Progenitor cell of endocrine pancreas (in vitro differentiated cells): ENCODE measurements around the gene ATL2. TPM values are rescaled to one million over a fixed set of nuclear protein-coding genes. Genes with fewer than 3 reads are reported as not detected.
"Not testable (repeated sequence)": the region's sequence is repeated elsewhere in the genome, so short reads cannot be mapped to it uniquely, and the experiment has no call there.

Experiments used
- DNase-seq: peaks from one replicate; pipeline ENCODE4 v3.0.0; 2021; ENCODE audit warnings: low spot score; ENCODE audit not compliant: unreplicated experiment
- H3K27ac Mint-ChIP-seq: 2 replicates; pipeline ENCODE4 v1.8.0; 2021; ENCODE audit warnings: mild to moderate bottlenecking, moderate library complexity, mixed read lengths
- H3K27me3 Mint-ChIP-seq: 2 replicates; pipeline ENCODE4 v1.8.0; 2021; ENCODE audit warnings: mixed read lengths
- H3K36me3 Mint-ChIP-seq: 2 replicates; pipeline ENCODE4 v1.8.0; 2022; ENCODE audit warnings: mixed read lengths; ENCODE audit not compliant: insufficient read depth
- H3K4me1 Mint-ChIP-seq: 2 replicates; pipeline ENCODE4 v1.8.0; 2021; ENCODE audit warnings: low read depth, mixed read lengths
- H3K4me3 Mint-ChIP-seq: 2 replicates; pipeline ENCODE4 v1.8.0; 2021; ENCODE audit warnings: low read depth, mild to moderate bottlenecking, moderate library complexity, mixed read lengths
- H3K9me3 Mint-ChIP-seq: 2 replicates; pipeline ENCODE4 v1.8.0; 2021; ENCODE audit warnings: low read depth, mixed read lengths
- total RNA-seq: library from RNA; stranded (reverse); gene quantifications from 2 replicates; pipeline ENCODE4 v1.2.1, GENCODE V29; 2021
- TF ChIP-seq, protein P1 (sequence below): fragments of 200-600 bp; sonication (generic); IDR thresholded peaks from one replicate; pipeline ENCODE4 v1.5.0; 2021; ENCODE audit warnings: antibody characterized with exemption, mild to moderate bottlenecking; ENCODE audit not compliant: unreplicated experiment

Gene ATL2
- total RNA-seq, 1 donor from 2014 or later, result 56.0 TPM

DNA sequence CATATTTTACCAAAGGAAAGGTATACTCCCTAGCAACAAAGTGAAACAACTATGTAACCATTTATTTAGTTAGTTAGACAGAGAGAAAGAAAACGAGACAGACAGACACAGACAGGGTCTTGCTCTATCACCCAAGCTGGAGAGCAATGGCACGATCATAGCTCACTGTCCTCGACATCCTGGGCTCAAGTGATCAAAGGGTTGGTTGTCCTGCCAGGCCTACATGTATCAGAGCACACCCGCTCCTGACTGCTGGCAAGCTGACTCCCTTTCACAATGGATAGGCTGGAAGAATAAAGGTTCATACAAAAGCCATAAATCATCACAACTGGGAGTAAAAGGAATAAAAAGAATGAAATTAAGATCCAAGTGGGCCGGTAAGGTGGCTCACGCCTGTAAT, 53.5 kb downstream of the ATL2 start:
- Mint-ChIP-seq H3K27ac (peak overlapping the region; percentile 54), H3K9me3 (peaks cover 1% of the 10 kb centered on the region), H3K4me3 (no peak overlapping the region), H3K36me3 (peaks cover 3% of the 10 kb centered on the region), H3K4me1 (peaks cover 20% of the 10 kb centered on the region), H3K27me3 (no peaks in the 10 kb centered on the region)
- DNase-seq, result no peak
- TF ChIP-seq, protein P1, sequence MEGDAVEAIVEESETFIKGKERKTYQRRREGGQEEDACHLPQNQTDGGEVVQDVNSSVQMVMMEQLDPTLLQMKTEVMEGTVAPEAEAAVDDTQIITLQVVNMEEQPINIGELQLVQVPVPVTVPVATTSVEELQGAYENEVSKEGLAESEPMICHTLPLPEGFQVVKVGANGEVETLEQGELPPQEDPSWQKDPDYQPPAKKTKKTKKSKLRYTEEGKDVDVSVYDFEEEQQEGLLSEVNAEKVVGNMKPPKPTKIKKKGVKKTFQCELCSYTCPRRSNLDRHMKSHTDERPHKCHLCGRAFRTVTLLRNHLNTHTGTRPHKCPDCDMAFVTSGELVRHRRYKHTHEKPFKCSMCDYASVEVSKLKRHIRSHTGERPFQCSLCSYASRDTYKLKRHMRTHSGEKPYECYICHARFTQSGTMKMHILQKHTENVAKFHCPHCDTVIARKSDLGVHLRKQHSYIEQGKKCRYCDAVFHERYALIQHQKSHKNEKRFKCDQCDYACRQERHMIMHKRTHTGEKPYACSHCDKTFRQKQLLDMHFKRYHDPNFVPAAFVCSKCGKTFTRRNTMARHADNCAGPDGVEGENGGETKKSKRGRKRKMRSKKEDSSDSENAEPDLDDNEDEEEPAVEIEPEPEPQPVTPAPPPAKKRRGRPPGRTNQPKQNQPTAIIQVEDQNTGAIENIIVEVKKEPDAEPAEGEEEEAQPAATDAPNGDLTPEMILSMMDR, result no peak

DNA sequence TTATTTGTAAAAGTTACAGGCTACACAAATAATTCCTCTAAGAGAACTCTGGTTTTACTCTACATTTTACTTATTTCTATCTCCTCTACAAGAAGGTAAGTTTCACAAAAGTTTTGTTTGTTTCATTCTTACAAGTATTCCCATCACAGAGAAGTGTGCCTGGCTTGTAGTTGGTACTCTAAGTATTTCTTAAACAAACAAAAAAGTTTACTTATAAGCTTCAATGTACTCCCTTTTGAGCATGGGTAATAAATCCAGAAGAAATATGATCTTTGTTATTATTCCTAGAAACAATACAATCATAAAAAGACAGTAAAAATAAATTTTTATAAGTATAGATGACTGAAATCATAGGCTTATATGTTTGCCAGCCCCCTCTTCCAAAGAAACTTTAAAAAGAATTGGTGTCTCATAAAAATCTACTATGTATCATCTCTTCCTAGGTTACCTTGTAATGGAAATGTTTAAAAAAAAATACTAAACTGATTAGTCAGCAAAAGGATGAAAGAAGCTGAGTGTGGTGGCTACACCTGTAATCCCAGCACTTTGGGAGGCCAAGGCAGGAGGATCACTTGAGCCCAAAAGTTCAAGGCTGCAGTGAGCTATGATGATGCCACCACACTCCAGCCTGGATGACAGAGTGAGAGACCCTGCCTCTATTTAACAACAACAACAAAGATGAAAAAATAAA, 54.7 kb downstream of the ATL2 start:
- Mint-ChIP-seq H3K4me3 (no peak overlapping the region), H3K9me3 (no peaks in the 10 kb centered on the region), H3K36me3 (peaks cover 1% of the 10 kb centered on the region), H3K27me3 (no peaks in the 10 kb centered on the region), H3K4me1 (peaks cover 20% of the 10 kb centered on the region), H3K27ac (peak overlapping the region; percentile 80)
- TF ChIP-seq, protein P1, result no peak
- DNase-seq, result no peak

DNA sequence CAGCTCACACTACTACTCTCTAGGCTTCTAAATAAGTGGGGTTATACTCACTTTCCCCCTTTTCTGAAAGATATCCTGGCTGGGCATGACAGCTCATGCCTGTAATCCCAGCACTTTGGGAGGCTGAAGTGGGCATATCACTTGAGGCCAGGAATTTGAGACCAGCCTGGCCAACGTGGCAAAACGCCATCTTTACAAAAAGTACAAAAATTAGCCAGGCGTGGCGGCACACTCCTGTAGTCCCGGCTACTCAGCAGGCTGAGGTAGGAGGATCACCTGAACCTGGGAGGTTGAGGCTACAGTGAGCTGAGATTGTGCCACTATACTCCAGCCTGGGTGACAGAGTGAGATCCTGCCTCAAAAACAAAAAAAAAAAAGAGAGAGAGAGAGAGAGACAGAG, 57.8 kb downstream of the ATL2 start:
- not testable (repeated sequence) for DNase-seq, H3K9me3 Mint-ChIP-seq, H3K27ac Mint-ChIP-seq, H3K36me3 Mint-ChIP-seq, H3K27me3 Mint-ChIP-seq, H3K4me3 Mint-ChIP-seq, H3K4me1 Mint-ChIP-seq

DNA sequence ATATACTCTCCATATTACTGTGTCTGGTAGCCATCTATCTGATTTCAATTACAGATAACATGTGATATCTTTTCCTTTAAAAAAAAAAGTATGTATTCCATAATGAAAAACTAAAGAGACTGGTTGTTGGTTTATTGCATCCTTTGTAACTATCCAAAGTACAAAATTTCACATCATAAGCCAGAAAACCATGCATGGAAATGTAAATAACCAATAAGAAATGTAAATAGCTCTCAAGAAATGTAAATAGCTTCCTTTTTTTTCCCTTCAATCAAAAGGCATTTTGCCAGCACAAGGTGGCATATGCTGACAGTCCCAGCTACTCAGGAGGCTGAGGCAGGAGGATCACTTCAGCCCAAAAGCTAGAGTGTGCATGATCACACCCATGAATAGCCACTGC, 59.3 kb downstream of the ATL2 start:
- peaks cover 5% of the 10 kb centered on the region for H3K36me3 Mint-ChIP-seq
- TF ChIP-seq, protein P1, result no peak
- H3K27me3 Mint-ChIP-seq, result no peaks in the 10 kb centered on the region

DNA sequence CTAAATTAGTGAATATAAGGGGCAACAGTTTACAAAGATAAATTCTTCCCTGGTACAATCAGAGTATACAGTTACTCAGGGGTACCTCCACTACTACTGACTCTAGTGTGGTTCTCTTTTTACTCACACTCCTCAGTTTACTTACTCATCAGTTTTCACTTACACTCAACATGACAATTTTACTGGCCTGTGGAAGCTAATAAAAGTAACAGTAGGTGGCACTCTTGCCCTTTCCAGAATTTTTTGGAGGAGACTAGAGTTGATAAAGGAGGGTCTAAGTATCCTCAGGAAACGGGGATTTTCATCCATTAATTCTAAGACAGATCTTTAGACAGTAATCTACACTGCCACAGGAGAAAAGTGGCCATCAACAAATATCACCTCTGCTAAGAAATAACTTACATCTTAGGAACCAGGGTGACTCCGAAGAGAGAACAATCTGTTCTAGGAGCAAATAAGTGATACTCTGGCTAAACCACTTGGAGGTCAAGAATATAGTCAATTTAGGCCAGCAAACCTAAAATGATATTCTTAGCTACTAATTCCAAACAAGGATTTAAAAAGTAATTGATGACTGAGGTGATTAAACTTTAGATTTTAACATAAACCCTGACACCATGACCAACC, 61.3 kb downstream of the ATL2 start:
- no peak for DNase-seq
- peaks cover 16% of the 10 kb centered on the region for H3K36me3 Mint-ChIP-seq
- TF ChIP-seq, protein P1, result peak; percentile 71
- H3K27me3 Mint-ChIP-seq, result no peaks in the 10 kb centered on the region
- no peak overlapping the region for H3K27ac Mint-ChIP-seq
- H3K4me1 Mint-ChIP-seq, result no peaks in the 10 kb centered on the region
- H3K9me3 Mint-ChIP-seq, result no peaks in the 10 kb centered on the region
- H3K4me3 Mint-ChIP-seq, result no peak overlapping the region

More for the DNA sequence above, 59.3 kb downstream of the ATL2 start:
- peaks cover 3% of the 10 kb centered on the region for H3K4me1 Mint-ChIP-seq
- H3K9me3 Mint-ChIP-seq, result no peaks in the 10 kb centered on the region
- H3K27ac Mint-ChIP-seq, result no peak overlapping the region
- no peak for DNase-seq
- H3K4me3 Mint-ChIP-seq, result no peak overlapping the region

DNA sequence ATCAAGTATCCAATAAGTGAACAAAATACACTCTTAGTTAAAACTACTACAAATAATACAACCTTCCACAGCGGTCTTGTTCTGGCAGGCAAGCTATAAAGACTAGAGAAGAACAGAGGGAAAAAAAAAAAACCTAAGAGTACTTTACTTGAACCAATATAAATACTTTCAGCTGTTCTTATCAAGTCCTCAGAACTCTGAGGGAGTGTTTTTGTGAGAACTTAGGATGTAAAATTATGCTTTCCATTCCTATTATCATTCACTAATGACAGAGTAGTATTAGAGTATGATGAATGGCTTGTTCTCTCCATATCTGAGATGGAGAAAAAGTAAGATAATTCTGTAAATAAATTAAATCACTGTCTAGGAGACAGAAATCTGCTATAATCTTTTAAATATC, 68.3 kb downstream of the ATL2 start:
- no peak overlapping the region for H3K27ac Mint-ChIP-seq
- no peak for DNase-seq
- no peak overlapping the region for H3K4me3 Mint-ChIP-seq
- H3K36me3 Mint-ChIP-seq, result peaks cover 60% of the 10 kb centered on the region
- H3K4me1 Mint-ChIP-seq, result peaks cover 7% of the 10 kb centered on the region
- no peaks in the 10 kb centered on the region for H3K27me3 Mint-ChIP-seq
- TF ChIP-seq, protein P1, result no peak
- H3K9me3 Mint-ChIP-seq, result peaks cover 10% of the 10 kb centered on the region
